VCaP (cell line): Measurements from ENCODE around the gene SLC28A3.

Experiments
- H3K27ac ChIP-seq: fragments of 450-650 bp; 2 replicates; pipeline ENCODE4 v1.5.1; 2017
- CTCF ChIP-seq: fragments of 450-650 bp; conservative IDR thresholded peaks from 2 replicates; pipeline ENCODE4 v1.5.1; 2017; ENCODE audit warnings: mild to moderate bottlenecking, moderate library complexity

Gene SLC28A3

GRCh38 chr9:84315278-84315877 lies 25.2 kb downstream of the SLC28A3 start:
- TF ChIP-seq CTCF = peak; percentile 84
- no peak overlapping the region for H3K27ac ChIP-seq

GRCh38 chr9:84314306-84314705 lies 26.3 kb downstream of the SLC28A3 start:
- no peak for TF ChIP-seq CTCF

GRCh38 chr9:84310883-84311282 lies 29.7 kb downstream of the SLC28A3 start:
- no peak for TF ChIP-seq CTCF
- H3K27ac ChIP-seq = no peak overlapping the region

More at GRCh38 chr9:84314306-84314705, 26.3 kb downstream of the SLC28A3 start:
- no peak overlapping the region for H3K27ac ChIP-seq

- TF ChIP-seq CTCF = no peak
- peak overlapping the region; percentile 47 for H3K27ac ChIP-seq
Observed at GRCh38 chr9:84305497-84306131, 34.9 kb downstream of the SLC28A3 start.

GRCh38 chr9:84304166-84304565 lies 36.4 kb downstream of the SLC28A3 start:
- no peak for TF ChIP-seq CTCF
- H3K27ac ChIP-seq = no peak overlapping the region

- TF ChIP-seq CTCF = no peak
- H3K27ac ChIP-seq = no peak overlapping the region
Observed at GRCh38 chr9:84303061-84303460, 37.5 kb downstream of the SLC28A3 start.

GRCh38 chr9:84301851-84302250 lies 38.7 kb downstream of the SLC28A3 start:
- TF ChIP-seq CTCF = no peak
- H3K27ac ChIP-seq = no peak overlapping the region
